ENCODE data around the gene TMEM248.

The TMEM248 gene

DNA sequence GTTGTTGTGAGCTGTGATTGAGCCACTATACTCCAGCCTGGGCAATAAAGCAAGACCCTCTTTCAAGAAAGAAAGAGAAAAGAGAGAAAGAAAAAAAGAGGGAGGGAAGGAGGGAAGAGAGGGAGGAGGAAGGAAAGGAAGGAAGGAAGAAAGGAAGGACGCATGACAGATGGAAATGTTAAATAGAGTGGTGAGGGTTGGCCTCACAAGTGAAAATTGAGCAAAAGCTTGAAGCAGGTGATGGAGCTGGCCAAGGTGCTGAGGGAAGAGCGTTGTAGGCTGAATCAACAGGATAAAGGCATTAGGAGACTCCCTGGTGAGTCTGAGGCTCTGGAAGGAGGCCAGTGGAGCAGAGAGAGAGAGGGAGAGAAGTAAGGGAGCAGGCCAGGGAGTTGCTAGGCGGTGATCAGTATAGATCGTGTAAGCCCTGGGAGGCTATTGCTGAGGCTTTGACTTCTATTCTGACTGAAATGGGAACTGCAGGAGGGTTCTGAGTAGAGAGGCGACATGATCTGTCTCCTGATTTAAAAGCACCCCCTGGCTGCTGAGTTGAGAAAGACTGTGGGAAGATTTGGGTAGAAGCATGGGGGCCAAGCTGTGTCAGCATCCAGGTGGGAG is 26.5 kb upstream of the TMEM248 start:
- TF ChIP-seq ZFX (IDR thresholded peaks at IDR 0.05): no peak
- TF ChIP-seq, protein P1, sequence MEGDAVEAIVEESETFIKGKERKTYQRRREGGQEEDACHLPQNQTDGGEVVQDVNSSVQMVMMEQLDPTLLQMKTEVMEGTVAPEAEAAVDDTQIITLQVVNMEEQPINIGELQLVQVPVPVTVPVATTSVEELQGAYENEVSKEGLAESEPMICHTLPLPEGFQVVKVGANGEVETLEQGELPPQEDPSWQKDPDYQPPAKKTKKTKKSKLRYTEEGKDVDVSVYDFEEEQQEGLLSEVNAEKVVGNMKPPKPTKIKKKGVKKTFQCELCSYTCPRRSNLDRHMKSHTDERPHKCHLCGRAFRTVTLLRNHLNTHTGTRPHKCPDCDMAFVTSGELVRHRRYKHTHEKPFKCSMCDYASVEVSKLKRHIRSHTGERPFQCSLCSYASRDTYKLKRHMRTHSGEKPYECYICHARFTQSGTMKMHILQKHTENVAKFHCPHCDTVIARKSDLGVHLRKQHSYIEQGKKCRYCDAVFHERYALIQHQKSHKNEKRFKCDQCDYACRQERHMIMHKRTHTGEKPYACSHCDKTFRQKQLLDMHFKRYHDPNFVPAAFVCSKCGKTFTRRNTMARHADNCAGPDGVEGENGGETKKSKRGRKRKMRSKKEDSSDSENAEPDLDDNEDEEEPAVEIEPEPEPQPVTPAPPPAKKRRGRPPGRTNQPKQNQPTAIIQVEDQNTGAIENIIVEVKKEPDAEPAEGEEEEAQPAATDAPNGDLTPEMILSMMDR (conservative IDR thresholded peaks at IDR 0.05): no peak
- H3K27ac ChIP-seq: no peak overlapping the region

DNA sequence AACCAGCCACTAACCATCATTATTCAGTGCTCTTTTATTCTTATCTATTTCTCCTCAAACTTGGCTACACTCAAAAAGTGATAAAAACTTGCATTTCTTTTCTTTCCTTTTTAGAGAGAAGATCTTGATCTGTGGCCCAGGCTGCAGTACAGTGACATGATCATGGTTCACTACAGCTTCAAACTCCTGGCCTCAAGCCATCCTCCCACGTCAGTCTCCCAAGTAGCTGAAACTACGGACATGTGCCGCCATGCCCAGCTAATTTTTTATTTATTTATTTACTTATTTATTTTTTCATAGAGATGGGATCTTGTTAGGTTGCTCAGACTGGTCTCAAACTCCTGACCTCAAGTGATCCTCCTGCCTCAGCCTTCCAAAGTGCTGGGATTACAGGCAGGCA is 24.6 kb upstream of the TMEM248 start:
- TF ChIP-seq, protein P1 (conservative IDR thresholded peaks at IDR 0.05): no peak
- no peak for TF ChIP-seq ZFX (IDR thresholded peaks at IDR 0.05)

DNA sequence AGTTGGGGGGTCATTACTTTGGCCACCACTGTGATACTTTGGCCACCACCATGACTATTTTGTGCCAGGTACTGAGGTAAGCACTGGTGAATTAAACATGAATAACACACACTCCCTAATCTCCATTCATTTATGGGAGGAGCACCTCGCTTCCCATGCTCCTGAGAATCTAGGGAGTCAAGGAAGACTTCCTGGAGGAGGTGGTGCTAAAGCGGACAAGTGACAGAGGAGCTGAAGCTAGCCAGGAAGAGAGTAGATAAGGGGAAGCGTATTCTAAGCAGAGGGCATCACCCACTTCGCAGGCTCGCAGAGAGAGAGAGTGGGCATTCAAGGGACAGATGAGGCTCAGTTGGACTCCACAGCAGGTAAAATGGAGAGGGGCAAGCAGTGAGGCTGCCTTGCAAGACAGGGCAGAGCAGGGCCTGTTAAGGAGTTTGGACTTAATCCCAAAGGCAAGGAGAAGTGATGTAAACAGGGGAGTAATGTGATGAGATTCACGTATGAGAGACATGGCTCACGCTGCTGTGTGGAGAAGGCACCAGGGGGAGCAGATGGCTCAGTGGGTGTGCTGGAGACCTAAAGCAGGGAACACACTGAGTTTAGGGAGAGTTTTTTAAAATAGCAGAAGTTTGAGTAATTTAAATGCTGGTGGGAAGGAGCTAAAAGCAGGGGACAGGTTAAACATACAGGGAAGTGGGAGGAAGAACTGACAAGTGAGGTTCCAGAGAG is 21.3 kb upstream of the TMEM248 start:
- TF ChIP-seq, protein P1 (conservative IDR thresholded peaks at IDR 0.05): no peak
- no peak for TF ChIP-seq ZFX (IDR thresholded peaks at IDR 0.05)
- no peak overlapping the region for H3K27ac ChIP-seq

More for the DNA sequence above, 24.6 kb upstream of the TMEM248 start:
- no peak overlapping the region for H3K27ac ChIP-seq

DNA sequence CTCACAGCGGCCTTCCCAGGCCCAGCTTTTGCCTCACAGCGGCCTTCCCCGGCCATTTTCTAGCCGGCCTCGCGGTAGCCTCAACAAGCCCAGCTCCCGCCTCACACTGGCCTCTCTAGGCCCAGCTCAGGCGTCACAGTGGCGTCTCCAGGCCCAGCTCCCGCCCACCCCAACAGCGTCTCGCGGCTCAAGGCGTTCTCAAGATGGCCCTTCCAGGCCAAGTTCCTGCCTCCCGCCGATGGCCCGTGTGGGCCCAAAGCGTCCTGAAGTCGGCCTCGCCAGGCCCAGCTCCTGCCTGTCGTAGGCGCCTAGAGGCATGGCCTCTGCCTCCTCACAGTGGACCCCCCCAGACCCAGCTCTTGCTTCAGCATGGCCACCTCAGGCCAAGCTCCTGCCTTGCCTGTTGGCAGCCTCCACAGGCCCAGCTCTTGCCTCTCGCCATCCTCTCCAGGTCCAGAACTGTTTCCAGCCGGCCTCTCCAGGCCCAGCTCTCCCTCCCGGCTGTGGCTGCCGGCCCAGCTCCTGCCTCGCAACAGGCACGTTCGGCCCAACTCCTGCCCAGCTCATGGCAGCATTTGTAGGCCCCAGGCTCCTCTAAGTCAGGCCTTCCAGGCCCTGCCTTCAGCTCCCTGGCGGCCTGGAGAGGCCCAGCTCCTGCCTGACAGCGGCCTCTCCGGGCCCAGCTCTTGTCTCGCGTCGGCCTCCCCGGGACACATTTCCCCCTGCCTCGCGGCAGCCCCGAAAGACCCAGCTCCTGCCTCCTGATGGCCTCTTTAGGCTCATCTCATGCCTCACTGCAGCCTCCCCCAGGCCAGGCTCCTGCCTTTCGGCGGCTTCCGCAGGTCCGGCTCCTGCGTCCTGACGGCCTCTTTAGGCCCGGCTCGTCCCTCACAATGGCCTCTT is 18.8 kb upstream of the TMEM248 start:
- H3K27ac ChIP-seq: no peak overlapping the region
- TF ChIP-seq ZFX (IDR thresholded peaks at IDR 0.05): no peak
- TF ChIP-seq, protein P1 (conservative IDR thresholded peaks at IDR 0.05): no peak

DNA sequence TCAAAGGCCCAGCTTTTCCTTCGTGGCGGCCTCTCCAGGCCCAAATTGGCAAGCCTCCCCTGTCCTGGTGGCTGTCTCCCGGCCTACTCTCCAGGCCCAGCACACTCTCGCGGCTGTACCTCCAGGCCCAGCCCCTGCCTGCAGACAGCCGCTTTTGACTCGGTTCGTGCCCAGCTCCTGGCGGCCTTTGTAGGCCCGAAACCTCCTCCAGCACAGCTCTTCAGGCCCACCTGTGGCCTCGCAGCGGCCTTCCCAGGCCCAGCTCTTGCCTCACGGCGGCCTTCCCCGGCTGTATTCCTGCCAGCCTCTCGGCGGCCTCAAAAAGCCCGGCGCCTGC is 18.2 kb upstream of the TMEM248 start:
- TF ChIP-seq, protein P1 (conservative IDR thresholded peaks at IDR 0.05): no peak
- TF ChIP-seq ZFX (IDR thresholded peaks at IDR 0.05): no peak

DNA sequence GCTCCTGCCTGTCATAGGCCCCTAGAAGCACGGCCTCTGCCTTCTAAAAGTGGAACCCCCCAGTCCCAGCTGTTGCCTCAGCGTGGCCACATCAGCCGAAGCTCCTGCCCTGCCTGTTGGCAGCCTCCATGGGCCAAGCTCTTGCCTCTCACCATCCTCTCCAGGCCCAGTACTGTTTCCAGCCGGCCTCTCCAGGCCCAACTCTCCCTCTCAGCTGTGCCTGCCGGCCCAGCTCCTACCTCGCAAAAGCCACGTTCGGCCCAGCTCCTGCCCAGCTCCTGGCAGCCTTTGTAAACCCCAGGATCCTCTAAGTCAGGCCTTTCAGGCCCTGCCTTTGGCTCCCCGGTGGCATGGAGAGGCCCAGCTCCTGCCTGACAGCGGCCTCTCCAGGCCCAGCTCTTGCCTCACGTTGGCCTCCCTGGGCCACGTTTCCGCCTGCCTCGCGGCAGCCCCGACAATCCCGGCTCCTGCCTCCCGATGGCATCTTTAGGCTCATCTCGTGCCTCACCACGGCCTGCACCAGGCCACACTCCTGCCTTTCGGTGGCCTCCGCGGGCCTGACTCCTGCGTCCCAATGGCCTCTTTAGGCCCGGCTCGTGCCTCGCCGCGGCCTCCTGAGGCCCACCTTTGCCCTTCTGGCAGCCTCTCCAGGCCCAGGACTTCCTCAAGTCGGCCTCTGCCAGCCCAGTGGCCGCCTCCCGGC is 17.5 kb upstream of the TMEM248 start:
- no peak overlapping the region for H3K27ac ChIP-seq
- no peak for TF ChIP-seq ZFX (IDR thresholded peaks at IDR 0.05)
- TF ChIP-seq, protein P1 (conservative IDR thresholded peaks at IDR 0.05): no peak

More for the DNA sequence above, 18.2 kb upstream of the TMEM248 start:
- no peak overlapping the region for H3K27ac ChIP-seq
